MV-4-11 (cell line): Measurements from ENCODE around the gene RARG.

Experiments
- DNase-seq: peaks from one replicate; lab custom pipeline; 2025; lab: John Stamatoyannopoulos, UW

Gene RARG

DNA sequence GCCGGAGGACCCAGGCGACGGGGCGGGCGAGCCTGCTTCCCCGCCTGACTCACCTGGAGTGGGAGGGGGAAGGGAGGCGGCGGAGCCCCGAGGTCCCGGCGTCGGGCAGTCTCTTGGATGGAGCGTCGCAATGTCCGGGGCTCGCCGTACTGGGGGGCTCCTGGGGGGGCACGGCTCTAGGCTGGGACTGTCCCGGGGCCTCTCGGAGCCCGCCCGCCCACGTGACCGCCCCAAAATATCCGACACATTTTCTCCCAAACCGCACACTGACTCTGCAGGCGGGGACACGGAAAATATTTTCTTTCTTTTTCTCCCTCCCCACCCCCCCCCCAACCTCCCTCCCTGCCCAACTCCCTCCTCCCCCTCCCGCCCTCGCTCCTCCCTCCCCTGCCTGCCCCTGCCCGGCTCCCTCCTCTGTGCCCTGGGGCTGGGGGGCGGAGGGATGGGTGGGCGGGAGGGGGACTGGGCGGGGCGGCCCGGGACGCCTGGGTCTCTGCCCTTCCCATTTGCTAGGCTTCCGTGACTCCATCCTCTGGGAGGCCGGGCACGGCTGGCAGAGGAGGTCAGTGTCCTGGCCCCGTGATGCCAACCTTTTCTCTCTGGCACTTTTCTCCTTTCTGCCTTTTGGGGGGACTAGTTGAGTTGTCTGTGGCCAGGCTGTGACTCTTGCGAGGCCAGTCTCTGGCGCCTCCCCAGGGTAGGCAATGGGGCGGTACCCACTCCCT lies at the start of gene RARG:
Gene RARG, minus strand, starts transcription at position 289 of the 725 bp plus-strand sequence. CDS start 4,664 bp downstream, outside the sequence.
- DNase-seq = no peak

DNA sequence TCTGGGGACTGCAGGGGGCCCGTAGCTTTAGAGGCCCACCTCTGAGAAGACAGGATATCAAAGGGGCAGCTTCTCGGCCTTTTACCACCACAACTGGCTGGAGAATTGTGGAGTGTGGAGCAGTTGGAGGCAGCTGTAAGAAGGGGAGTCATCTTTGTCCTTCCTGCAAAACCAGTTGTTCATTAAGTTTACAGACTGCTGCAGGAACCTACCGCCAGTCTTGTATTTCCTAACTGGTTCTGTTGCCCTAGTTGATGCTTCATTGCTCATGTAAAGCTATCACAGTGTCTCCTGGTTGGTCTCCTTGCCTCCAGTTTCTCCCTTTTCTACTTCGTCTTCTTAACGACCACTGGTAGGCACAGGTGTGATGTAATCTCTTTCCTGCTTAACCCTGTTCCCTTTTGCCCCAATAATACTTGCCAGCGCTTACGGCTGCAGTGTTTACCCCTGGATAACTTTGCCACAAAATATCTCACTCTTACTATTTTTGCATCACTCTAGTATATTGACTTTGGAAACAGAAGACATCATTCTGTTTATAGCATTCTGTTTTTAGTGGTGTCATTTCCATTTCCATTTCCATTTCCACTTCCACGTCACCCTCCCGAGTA lies 48.0 kb upstream of the RARG start:
- no peak for DNase-seq

DNA sequence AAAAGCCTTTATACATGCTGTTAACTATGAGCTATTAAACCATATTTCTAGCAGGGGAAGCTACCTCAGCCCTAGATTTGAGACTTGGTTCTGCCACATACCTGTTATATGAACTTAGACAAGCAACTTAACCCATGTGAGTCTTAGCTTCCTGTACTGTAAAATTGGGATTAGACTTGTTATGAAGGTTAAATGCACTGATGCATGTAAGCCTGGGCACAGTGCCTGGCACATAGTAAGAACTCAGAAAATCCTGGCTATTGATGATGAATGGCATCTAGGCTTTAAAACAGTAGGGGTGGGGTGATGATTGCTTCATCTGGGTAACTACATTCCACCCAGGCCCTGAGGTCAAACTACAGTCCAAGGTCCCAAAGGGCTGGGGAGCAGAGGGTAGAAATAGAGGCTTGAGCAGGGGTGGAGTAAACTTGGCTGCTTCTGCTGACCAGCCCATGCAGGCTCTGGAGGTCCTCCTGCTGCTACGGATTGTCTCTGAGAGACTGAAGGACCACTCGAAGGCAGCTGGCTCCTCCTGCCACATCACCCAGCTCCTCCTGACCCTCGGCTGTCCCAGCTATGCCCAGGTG lies 47.4 kb upstream of the RARG start:
- no peak for DNase-seq

DNA sequence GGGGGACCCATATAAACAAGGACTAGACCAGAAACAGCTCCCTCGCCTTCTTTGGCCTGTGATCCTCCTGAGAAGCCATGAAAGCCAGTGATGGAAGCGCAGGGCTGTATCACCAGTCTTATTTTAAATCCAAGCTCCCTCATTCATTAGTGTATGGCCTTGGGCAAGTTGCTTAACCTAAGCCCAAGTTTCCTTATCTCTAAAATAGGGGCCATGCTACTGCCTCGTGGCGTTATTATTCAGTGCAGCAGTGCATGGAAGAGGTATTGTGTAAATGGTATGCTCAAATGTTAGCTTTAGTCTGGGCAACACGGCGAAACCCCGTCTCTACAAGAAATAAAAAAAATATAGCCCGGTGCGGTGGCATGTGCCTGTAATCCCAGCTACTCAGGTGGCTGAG lies 46.0 kb upstream of the RARG start:
- DNase-seq = no peak

DNA sequence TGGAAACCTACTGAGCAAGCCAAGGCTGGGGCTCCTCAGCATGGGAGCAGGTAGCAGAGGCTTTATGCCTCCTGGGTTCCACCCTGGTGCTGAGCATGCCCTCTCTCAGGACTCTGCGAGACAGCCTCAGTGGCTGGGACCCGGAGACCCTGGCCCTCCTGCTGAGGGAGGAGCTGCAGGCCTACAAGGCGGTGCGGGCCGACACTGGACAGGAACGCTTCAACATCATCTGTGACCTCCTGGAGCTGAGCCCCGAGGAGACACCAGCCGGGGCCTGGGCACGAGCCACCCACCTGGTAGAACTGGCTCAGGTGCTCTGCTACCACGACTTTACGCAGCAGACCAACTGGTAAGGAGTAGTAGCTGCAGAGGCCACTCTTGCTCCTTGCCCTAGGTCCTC lies 44.5 kb upstream of the RARG start:
- no peak for DNase-seq

DNA sequence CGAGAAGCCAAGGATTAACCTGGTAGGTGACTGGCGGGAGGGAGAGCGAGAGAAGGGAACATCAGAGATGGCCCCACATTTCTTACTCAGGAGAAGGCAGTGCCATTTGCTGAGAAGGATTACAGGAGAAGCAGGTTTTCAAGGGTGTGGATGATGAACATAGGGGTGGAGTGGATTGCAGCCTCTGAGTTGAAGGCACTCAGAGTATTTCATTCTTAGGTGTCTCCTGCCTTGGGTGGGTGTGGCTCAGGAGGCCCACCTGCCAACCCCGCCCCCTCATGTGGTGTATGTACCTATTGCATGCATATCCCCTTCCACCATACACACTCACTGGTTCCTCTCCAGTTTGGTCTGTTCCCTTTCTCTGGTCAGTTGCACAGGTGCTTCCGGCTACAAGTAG lies 42.4 kb upstream of the RARG start:
- DNase-seq = no peak

DNA sequence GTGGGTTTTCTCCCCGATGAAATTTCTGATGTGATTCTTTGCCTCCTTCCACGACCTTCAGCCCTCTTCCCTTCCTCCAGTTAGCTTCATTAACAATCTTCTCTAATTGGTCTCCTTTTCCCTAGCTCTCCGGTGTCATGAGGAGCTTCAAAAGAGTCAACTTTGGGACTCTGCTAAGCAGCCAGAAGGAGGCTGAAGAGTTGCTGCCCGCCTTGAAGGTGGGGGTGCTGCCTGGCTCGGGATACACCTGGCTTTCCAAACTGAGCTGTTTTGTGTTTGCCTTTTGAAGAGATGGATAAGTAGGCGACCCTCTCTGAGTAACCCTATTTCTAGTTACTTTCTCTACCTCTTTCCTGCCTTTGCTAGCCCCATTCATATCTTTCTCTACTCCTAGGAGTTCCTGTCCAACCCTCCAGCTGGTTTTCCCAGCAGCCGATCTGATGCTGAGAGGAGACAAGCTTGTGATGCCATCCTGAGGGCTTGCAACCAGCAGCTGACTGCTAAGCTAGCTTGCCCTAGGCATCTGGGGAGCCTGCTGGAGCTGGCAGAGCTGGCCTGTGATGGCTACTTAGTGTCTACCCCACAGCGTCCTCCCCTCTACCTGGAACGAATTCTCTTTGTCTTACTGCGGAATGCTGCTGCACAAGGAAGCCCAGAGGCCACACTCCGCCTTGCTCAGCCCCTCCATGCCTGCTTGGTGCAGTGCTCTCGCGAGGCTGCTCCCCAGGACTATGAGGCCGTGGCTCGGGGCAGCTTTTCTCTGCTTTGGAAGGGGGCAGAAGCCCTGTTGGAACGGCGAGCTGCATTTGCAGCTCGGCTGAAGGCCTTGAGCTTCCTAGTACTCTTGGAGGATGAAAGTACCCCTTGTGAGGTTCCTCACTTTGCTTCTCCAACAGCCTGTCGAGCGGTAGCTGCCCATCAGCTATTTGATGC lies 36.9 kb upstream of the RARG start:
- no peak for DNase-seq

DNA sequence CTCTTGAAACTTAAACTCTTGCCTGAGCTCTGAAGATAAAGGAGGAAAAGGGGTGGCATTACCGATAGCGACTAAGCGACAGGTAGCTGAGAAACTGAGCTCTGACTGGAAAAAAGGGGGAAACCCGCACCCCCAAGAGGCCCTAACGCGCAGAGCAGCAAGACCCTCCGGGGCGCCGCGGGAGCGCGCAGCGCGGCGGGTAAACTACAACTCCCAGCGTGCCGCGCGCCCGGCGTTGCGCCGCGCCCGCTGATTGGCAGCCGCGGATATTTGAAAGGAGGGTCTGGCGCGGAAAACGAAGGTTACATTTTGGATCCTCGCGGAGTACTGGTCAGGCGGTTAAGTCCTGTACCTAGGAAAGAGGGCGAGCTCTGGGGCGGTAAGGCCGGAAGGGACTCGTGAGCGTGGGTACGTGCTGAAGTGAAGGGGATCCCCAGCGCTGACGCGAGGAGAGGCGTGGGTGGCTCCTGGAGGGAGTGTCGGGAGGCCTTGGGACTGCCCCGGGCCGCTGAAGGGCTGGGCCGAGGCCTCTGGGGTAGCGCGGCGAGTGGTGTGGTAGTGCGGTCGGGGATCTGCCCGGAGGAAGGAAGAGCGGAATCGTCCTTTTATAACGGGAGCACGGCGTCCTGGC lies 36.1 kb upstream of the RARG start, which contains the start of gene ESPL1:
Gene ESPL1, plus strand, starts transcription at position 301 of the 631 bp plus-strand sequence. CDS start 468 bp downstream, outside the sequence.
- DNase-seq = peak; percentile 59

DNA sequence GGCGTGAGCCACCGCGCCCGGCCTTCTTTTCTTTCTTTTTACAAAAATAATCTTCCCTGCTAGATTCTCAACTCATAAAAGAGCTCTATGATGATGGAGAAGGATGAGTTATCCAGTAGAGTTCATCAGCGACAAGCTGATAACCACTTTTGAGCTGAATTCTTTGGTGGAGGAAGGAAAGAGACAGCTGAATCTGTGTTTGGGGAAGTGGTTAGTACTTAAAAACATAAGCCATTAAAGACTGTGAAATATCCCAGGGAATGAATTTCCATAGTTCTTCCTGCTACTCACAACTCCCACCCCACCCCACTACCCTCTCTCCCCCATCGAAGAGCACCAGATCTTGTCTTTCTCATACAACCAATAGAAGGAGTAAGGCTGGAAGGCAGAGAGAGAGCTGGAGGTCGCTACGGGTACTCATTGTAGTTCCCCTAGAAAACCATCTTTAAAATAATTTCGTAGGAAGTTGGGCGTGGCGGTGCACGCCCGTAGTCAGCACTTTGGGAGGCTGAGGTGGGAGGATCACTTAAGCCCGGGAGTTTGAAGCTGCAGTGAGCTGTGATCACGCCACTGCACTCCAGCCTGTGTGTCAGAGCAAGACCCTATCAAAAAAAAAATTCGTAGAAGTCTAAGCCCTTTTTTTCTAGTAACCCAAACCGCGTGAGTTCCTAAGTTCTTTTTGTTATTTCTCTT lies 35.4 kb upstream of the RARG start:
- peak; percentile 66 for DNase-seq

DNA sequence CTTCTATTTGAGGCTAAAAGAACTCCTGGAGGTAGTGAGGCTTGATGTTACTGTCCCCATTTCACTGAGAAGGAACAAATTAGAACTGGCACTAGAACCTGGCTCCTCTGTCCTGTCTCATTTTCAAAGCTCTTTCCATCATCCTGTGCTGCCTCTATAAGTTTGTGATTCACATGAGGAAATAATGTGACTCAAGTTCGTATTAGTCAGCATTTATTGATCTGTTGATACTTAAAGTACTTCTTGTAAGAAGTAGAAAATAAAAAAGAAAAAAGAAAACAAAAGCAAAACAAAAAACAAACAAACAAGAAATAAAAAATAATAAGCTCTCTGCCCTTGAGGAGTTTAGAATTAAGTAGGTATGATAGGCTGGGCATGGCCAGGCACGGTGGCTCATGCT lies 33.8 kb upstream of the RARG start:
- DNase-seq = no peak

DNA sequence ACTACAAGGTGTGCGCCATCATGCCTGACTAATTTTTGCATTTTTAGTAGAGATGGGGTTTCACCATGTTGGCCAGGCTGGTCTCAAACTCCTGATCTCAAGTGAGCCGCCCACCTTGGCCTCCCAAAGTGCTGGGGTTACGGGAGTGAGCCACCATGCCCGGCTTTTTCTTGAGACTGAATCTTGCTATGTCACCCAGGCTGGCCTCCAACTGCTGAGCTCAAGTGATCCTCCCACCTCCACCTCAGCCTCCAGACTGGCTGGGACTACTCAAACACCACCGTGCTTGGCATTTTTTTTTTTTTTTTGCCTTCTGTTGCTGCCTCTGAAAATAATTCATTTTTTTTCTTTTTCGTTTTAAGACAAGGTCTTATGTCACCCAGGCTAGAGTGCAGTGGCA lies 27.9 kb upstream of the RARG start:
- no peak for DNase-seq

DNA sequence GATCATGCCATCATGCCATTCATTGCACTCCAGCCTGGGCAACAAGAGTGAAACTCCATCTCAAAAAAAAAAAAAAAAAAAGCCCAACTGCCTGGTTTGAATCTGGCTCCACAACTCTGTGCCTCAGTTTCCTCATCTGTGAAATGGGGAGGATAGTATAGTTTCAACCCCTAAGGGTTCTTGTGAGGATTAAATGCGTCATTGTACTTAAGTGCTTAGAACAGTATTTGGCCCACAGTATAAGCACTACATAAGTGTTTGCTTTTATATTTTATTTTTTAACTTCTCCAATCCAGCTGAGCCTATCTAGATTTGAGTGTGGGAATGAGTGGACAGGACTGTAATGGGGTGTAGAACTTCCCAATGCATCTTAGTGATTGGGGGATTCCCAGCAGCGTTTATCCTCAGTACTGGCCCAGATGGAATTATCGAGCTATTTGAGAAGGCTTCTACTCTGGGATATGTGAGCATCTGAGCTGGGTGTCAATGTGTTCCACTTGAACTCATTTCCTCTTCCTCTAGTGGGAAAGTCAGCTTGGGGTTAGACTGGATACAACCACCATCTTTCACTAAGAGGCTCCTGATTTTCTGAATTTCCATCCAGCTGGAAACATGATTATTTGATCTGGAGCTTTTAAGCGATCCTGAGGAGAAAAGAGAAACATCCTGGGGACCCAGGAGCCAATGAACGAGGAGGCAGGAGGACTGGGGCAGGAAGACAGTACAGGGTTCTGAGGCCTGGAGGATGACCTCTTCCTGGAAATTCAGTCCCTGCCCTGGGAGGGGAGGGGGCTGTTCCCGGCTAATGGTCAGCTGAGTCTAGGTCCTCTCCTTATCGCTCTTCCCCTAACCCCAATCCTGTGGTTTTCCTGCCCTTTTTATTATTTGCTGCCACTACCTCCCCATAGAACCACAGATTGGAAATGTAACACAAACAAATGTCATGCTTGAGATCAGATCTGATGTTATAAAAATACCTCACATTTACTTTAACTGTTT lies 26.8 kb upstream of the RARG start:
- DNase-seq = no peak

DNA sequence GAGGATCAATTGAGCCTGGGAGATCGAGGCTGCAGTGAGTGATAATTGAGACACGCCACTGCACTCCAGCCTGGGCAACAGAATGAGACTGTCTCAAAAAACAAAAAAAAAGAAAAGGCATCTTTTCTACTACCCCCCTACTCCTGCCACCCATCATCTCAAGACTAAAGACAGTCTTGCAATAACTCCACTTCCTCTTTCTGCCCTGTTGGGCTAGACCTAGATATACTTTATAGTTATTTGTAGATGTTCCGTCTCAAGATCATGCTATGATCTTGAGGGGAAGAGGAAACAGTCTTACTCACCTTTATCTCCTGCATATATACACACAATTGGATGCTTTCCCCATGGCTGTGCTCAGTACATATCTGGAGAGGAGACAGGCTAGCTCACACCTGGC lies 24.0 kb upstream of the RARG start:
- DNase-seq = peak; percentile 92

DNA sequence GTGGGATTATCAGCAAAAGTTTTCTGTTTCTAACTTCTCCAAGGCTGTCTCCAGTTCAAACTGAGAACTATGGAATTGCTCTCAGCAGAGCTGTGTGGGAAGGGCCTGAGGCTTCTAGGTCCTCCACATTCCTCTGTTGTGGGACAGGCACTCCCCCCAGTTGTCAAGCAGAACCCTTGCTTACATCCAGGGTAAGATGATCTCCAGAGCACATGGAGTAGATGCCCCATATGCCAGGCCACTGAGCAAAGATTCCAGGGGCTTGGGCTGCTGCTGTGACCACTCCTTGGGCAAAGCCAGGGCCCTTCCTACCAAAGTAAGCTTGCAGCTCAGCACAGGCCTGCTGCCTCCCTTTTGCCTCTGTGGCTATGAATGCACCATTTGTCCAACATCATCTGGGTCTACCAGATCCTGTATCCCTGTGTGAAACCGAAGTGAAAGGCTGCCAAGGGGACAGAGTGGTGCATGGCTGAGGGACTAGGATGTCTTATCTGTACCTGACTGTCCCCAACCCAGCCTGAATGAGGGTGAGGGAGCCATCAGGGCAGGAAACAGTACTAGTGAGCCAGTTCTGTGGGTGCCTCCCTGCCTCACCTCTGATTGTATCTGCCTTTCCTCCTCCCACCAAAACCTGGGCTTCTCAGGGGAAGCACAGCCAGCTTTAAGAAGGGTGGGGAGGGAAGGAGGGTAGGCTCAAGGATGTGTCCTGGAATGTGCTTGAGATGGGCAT lies 23.0 kb upstream of the RARG start:
- no peak for DNase-seq

DNA sequence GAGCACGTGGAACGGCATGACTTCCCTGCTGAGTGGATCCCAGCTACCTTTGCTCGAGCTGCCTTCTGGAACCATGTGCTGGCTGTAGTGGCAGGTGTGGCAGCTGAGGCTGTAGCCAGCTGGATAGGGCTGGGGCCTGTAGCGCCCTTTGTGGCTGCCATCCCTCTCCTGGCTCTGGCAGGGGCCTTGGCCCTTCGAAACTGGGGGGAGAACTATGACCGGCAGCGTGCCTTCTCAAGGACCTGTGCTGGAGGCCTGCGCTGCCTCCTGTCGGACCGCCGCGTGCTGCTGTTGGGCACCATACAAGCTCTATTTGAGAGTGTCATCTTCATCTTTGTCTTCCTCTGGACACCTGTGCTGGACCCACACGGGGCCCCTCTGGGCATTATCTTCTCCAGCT lies 21.3 kb upstream of the RARG start:
- DNase-seq = no peak

DNA sequence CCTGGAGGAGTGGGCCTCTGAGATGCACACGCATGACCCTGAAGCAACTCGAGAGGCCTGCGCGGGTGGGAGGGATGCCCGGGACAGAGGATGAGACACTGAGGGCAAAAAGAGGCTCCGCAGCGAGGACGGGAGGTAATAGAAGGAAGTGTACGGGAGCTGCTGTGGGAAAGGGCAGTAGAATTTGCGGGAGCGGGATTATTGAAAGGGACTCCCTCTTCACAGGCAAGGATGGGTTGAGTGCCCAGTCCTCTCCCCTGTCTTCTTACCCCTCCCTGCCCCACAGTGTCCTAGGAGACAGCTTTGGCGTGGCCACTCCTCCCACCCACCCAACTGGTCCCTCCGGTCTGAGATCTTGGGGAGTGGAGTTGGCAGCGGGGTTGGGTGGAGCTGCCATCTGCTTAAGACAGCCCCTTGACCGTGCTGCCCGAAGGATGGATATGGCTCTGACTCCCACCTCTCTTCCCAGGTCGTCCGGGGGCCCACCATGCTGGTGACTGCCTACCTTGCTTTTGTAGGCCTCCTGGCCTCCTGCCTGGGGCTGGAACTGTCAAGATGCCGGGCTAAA lies 20.4 kb upstream of the RARG start:
- DNase-seq = peak; percentile 42

DNA sequence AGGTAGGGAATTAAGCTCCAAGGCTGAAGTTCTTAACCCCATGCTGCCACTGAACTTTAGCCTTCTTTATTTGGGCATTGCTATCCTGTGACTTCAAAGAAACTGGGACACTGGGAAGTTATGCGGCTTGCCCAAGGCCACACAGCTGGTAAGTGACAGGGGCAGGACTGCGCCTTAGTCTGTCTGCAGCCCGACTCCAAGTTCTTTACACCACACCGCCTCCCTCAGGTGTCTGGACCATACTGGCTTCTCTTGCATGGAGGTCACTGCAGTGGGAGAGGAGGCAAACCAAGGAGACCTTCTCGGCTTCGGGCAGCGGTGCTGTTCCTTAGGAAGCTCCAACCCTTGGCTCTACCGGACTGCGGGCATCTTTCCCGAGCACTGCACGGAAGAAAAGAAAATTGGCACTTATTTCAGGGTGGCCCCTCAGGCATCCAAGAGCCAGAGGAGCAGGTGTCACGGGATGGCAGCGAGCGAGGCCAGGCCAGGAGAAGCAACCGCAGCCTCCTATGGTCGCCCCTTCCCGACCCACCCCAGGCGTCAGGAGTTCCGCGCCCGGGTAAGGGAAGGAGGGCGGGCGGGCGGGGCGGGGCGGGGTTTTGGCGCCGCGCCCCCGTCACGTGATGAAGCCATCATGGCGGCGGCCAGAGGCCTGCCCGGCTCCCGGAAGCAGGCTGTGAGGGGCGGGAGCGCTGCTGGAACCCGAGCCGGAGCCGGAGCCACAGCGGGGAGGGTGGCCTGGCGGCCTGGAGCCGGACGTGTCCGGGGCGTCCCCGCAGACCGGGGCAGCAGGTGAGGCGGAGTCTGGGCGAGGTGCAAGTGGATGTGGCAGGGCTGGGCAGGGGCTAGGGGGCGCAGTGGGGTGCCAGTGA lies 19.7 kb upstream of the RARG start:
- peak; percentile 60 for DNase-seq

DNA sequence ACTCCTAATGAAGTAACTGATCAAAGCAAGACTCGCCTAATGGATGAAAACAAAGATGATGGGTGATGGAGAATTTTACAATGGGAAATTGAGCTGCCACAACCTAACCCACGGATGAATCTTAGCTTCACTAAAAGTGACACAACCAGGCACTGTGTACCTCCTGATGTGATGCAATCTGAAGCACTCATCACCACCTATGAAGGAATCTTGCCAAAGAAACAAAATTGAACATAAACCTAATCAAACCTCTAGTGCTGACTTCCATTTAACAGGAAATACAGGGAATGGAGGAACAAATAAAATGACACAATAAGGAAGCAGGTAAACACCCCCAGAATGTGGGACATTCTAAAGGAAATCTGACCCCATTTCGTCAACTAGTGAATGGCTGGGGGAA lies 13.3 kb upstream of the RARG start:
- DNase-seq = no peak
